Astrocyte (in vitro differentiated cells and primary cell): ENCODE data around the gene IGFBPL1. TPM values are rescaled to one million over a fixed set of nuclear protein-coding genes. Genes with fewer than 3 reads are reported as not detected.

Experiments
- DNase-seq: peaks from one replicate; pipeline ENCODE4 v3.0.0-alpha.2; 2010; ENCODE audit warnings: low read depth
- FAIRE-seq: peaks from 2 replicates; lab custom pipeline; 2011; peaks lifted over from hg19 to GRCh38; lab: Jason Lieb, UNC
- H2AFZ ChIP-seq: 2 replicates; pipeline ENCODE4 v1.6.0; 2012; ENCODE audit warnings: low read depth, low read length, inconsistent platforms
- H3K27ac ChIP-seq: 2 replicates; pipeline ENCODE4 v1.5.1; 2011; ENCODE audit warnings: low read depth, low read length, inconsistent platforms
- H3K27me3 ChIP-seq: 2 replicates; pipeline ENCODE4 v1.6.0; 2011; ENCODE audit warnings: low read length, inconsistent platforms; ENCODE audit not compliant: insufficient read depth
- H3K36me3 ChIP-seq: 2 replicates; pipeline ENCODE4 v1.5.1; 2011; ENCODE audit warnings: low read length, inconsistent platforms; ENCODE audit not compliant: insufficient read depth
- H3K4me1 ChIP-seq: 2 replicates; pipeline ENCODE4 v1.5.1; 2011; ENCODE audit warnings: low read length, inconsistent platforms; ENCODE audit not compliant: insufficient read depth
- H3K4me2 ChIP-seq: 2 replicates; pipeline ENCODE4 v1.6.0; 2012; ENCODE audit warnings: low read length, inconsistent platforms
- H3K4me3 ChIP-seq: 2 replicates; pipeline ENCODE4 v1.5.1; 2011; ENCODE audit warnings: low read depth, mild to moderate bottlenecking, low read length, inconsistent platforms; ENCODE audit not compliant: insufficient read depth
- H3K79me2 ChIP-seq: 2 replicates; pipeline ENCODE4 v1.6.0; 2012; ENCODE audit warnings: mild to moderate bottlenecking, low read length, inconsistent platforms; ENCODE audit not compliant: insufficient read depth
- H3K9ac ChIP-seq: 2 replicates; pipeline ENCODE4 v1.6.0; 2012; ENCODE audit warnings: mild to moderate bottlenecking, low read length, inconsistent platforms
- H3K9me3 ChIP-seq: 2 replicates; pipeline ENCODE4 v1.5.1; 2012; ENCODE audit warnings: low read depth, mild to moderate bottlenecking, low read length, inconsistent platforms; ENCODE audit not compliant: insufficient read depth
- H4K20me1 ChIP-seq: 2 replicates; pipeline ENCODE4 v1.6.0; 2012; ENCODE audit warnings: low read length, inconsistent platforms; ENCODE audit not compliant: insufficient read depth
- H3K27ac Mint-ChIP-seq: one replicate; pipeline ENCODE4 v1.8.0; 2021; ENCODE audit warnings: mild to moderate bottlenecking, mixed read lengths; ENCODE audit not compliant: unreplicated experiment
- H3K27me3 Mint-ChIP-seq: one replicate; pipeline ENCODE4 v1.8.0; 2021; ENCODE audit warnings: low read depth, mixed read lengths; ENCODE audit not compliant: unreplicated experiment
- H3K36me3 Mint-ChIP-seq: one replicate; pipeline ENCODE4 v1.8.0; 2021; ENCODE audit warnings: low read depth, mixed read lengths; ENCODE audit not compliant: unreplicated experiment
- H3K4me1 Mint-ChIP-seq: one replicate; pipeline ENCODE4 v1.8.0; 2021; ENCODE audit warnings: low read depth, mixed read lengths; ENCODE audit not compliant: unreplicated experiment
- H3K4me3 Mint-ChIP-seq: one replicate; pipeline ENCODE4 v1.8.0; 2021; ENCODE audit warnings: mild to moderate bottlenecking, moderate library complexity, mixed read lengths; ENCODE audit not compliant: unreplicated experiment
- H3K9me3 Mint-ChIP-seq: one replicate; pipeline ENCODE4 v1.8.0; 2021; ENCODE audit warnings: mild to moderate bottlenecking, mixed read lengths; ENCODE audit not compliant: unreplicated experiment
- CTCF ChIP-seq: IDR thresholded peaks from 2 replicates; pipeline ENCODE4 v1.5.1; 2011; ENCODE audit warnings: low read depth, mild to moderate bottlenecking, inconsistent platforms, low read length, moderate library complexity; ENCODE audit not compliant: insufficient read depth
- EZH2 ChIP-seq: IDR thresholded peaks from 2 replicates; pipeline ENCODE4 v1.6.1; 2012; ENCODE audit warnings: mild to moderate bottlenecking, low read length, inconsistent platforms; ENCODE audit not compliant: insufficient read depth
- total RNA-seq: library from RNA; stranded (reverse); gene quantifications from 2 replicates; pipeline ENCODE4 v1.2.1, GENCODE V29; 2021

IGFBPL1 gene
- total RNA-seq, 1 donor from 2014 or later, result 11.0 TPM

GRCh38 chr9:38419181-38419580 is 5.1 kb downstream of the IGFBPL1 start:
- peaks cover 4% of the 10 kb centered on the region for H3K4me1 ChIP-seq

GRCh38 chr9:38418366-38418765 is 5.9 kb downstream of the IGFBPL1 start:
- Mint-ChIP-seq H3K9me3 (no peaks in the 10 kb centered on the region), H3K36me3 (no peaks in the 10 kb centered on the region), H3K27me3 (peaks cover 35% of the 10 kb centered on the region), H3K27ac (no peak overlapping the region), H3K4me3 (no peak overlapping the region), H3K4me1 (peaks cover 9% of the 10 kb centered on the region)
- Histone ChIP-seq H3K27ac (no peak overlapping the region), H3K4me1 (peaks cover 4% of the 10 kb centered on the region), H3K9me3 (no peaks in the 10 kb centered on the region), H3K9ac (no peak overlapping the region), H4K20me1 (no peaks in the 10 kb centered on the region), H3K27me3 (peaks cover 38% of the 10 kb centered on the region), H3K4me3 (no peak overlapping the region), H2AFZ (no peak overlapping the region), H3K79me2 (no peaks in the 10 kb centered on the region), H3K4me2 (no peak overlapping the region), H3K36me3 (no peaks in the 10 kb centered on the region)
- no peak for FAIRE-seq
- no peak for DNase-seq
- TF ChIP-seq EZH2 (no peak), CTCF (no peak)

More at GRCh38 chr9:38419181-38419580, 5.1 kb downstream of the IGFBPL1 start:
- Histone ChIP-seq H3K9ac (no peak overlapping the region), H3K36me3 (no peaks in the 10 kb centered on the region), H4K20me1 (no peaks in the 10 kb centered on the region), H3K27me3 (peaks cover 37% of the 10 kb centered on the region), H3K4me3 (no peak overlapping the region), H3K79me2 (no peaks in the 10 kb centered on the region), H3K4me2 (no peak overlapping the region), H3K27ac (no peak overlapping the region), H2AFZ (no peak overlapping the region), H3K9me3 (no peaks in the 10 kb centered on the region)
- Mint-ChIP-seq H3K36me3 (no peaks in the 10 kb centered on the region), H3K9me3 (no peaks in the 10 kb centered on the region), H3K4me3 (no peak overlapping the region), H3K27ac (no peak overlapping the region), H3K4me1 (peaks cover 9% of the 10 kb centered on the region), H3K27me3 (peaks cover 33% of the 10 kb centered on the region)
- DNase-seq, result no peak
- TF ChIP-seq EZH2 (no peak), CTCF (no peak)
- no peak for FAIRE-seq

- H3K27me3 Mint-ChIP-seq, result peaks cover 35% of the 10 kb centered on the region
- Histone ChIP-seq H3K9ac (no peak overlapping the region), H2AFZ (no peak overlapping the region), H3K4me3 (no peak overlapping the region), H3K79me2 (no peaks in the 10 kb centered on the region), H4K20me1 (no peaks in the 10 kb centered on the region), H3K27me3 (peaks cover 45% of the 10 kb centered on the region), H3K27ac (no peak overlapping the region), H3K36me3 (no peaks in the 10 kb centered on the region), H3K4me1 (peaks cover 4% of the 10 kb centered on the region), H3K9me3 (no peaks in the 10 kb centered on the region), H3K4me2 (no peak overlapping the region)
- DNase-seq (no peak), FAIRE-seq (no peak)
- H3K4me1 Mint-ChIP-seq, result peaks cover 9% of the 10 kb centered on the region
- H3K9me3 Mint-ChIP-seq, result no peaks in the 10 kb centered on the region
- H3K4me3 Mint-ChIP-seq, result no peak overlapping the region
- H3K27ac Mint-ChIP-seq, result no peak overlapping the region
- no peaks in the 10 kb centered on the region for H3K36me3 Mint-ChIP-seq
- TF ChIP-seq CTCF, result peak; percentile 60
- no peak for TF ChIP-seq EZH2
Observed at GRCh38 chr9:38417003-38417945, 7.0 kb downstream of the IGFBPL1 start.
